Brain microvascular endothelial cell (primary cell): ENCODE measurements around the gene ACACA.

ENCODE experiments used
- DNase-seq: peaks from one replicate; pipeline ENCODE4 v3.0.0-alpha.2; 2020
- H3K27ac ChIP-seq: fragments of 250-450 bp; sonication (Bioruptor Pico); 2 replicates; pipeline ENCODE4 v1.5.1; 2020; ENCODE audit warnings: mild to moderate bottlenecking, moderate library complexity
- H3K27me3 ChIP-seq: fragments of 250-450 bp; sonication (Bioruptor Pico); replicated peaks from 2 replicates; pipeline ENCODE4 v1.5.1; 2020; ENCODE audit warnings: mild to moderate bottlenecking
- H3K36me3 ChIP-seq: fragments of 250-450 bp; sonication (Bioruptor Pico); replicated peaks from 2 replicates; pipeline ENCODE4 v1.5.1; 2020; ENCODE audit warnings: mild to moderate bottlenecking
- H3K4me3 ChIP-seq: 2 replicates; pipeline ENCODE4 v1.5.1; 2011; ENCODE audit warnings: low read depth, mild to moderate bottlenecking, control low read depth, low read length, moderate library complexity
- in situ Hi-C: cut with HindIII; loops from 2 replicates; pipeline ENCODE4 v1.10.0; 2017; ENCODE audit warnings: low sequenced_read_pairs, low pct_ligation_motif_present
- TF ChIP-seq, protein P1 (sequence below): IDR thresholded peaks from 2 replicates; pipeline ENCODE4 v1.5.1; 2011; ENCODE audit warnings: low read depth, mild to moderate bottlenecking, moderate library complexity, low read length, control low read depth, inconsistent platforms; ENCODE audit errors: missing control alignments

The ACACA gene

GRCh38 chr17:37048811-37049210 lies 357.8 kb downstream of the ACACA start:
- H3K27ac ChIP-seq = no peak overlapping the region
- H3K27me3 ChIP-seq = no peaks in the 10 kb centered on the region
- DNase-seq = no peak
- TF ChIP-seq, protein P1, sequence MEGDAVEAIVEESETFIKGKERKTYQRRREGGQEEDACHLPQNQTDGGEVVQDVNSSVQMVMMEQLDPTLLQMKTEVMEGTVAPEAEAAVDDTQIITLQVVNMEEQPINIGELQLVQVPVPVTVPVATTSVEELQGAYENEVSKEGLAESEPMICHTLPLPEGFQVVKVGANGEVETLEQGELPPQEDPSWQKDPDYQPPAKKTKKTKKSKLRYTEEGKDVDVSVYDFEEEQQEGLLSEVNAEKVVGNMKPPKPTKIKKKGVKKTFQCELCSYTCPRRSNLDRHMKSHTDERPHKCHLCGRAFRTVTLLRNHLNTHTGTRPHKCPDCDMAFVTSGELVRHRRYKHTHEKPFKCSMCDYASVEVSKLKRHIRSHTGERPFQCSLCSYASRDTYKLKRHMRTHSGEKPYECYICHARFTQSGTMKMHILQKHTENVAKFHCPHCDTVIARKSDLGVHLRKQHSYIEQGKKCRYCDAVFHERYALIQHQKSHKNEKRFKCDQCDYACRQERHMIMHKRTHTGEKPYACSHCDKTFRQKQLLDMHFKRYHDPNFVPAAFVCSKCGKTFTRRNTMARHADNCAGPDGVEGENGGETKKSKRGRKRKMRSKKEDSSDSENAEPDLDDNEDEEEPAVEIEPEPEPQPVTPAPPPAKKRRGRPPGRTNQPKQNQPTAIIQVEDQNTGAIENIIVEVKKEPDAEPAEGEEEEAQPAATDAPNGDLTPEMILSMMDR = no peak
- H3K36me3 ChIP-seq = no peaks in the 10 kb centered on the region
- in situ Hi-C loops = no loop called here
- no peak overlapping the region for H3K4me3 ChIP-seq

DNA sequence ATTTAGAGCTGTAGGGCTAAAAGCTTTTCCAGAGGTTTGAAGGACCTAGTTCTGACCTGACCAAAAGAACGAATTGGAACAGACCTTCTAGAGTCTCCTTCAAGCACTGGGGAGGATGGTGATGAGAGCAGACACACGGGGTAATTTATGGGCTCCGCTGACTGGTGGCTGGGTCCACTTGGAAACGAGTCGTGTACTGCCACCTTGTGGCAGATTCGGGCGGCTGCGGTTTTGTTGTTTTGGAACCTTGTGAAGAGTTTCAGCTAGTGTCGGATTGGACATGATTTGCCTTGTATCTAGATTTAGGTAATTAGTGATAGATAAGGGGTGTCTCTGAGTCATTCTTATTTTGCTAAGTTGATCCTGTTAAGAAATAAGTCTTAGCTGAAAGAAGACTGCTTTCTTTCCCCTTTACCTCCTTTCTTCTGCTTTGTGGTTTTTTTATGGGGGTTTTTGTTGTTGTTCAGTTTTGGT lies 359.0 kb downstream of the ACACA start:
- TF ChIP-seq, protein P1 = peak; percentile 91
- no peak overlapping the region for H3K27ac ChIP-seq
- no peaks in the 10 kb centered on the region for H3K27me3 ChIP-seq
- DNase-seq = peak; percentile 81
- H3K36me3 ChIP-seq = no peaks in the 10 kb centered on the region
- no peak overlapping the region for H3K4me3 ChIP-seq
- in situ Hi-C loops = no loop called here

GRCh38 chr17:37045351-37045922 lies 361.2 kb downstream of the ACACA start:
- TF ChIP-seq, protein P1 = no peak
- no peak for DNase-seq
- in situ Hi-C loops = no loop called here
- Histone ChIP-seq H3K4me3 (no peak overlapping the region), H3K27me3 (no peaks in the 10 kb centered on the region), H3K27ac (no peak overlapping the region), H3K36me3 (no peaks in the 10 kb centered on the region)

- in situ Hi-C loops = no loop called here
- H3K27ac ChIP-seq = no peak overlapping the region
- H3K4me3 ChIP-seq = no peak overlapping the region
- no peaks in the 10 kb centered on the region for H3K36me3 ChIP-seq
- H3K27me3 ChIP-seq = no peaks in the 10 kb centered on the region
- TF ChIP-seq, protein P1 = no peak
- DNase-seq = peak; percentile 28
These were observed 363.4 kb downstream of the ACACA start for GRCh38 chr17:37043201-37043600.

GRCh38 chr17:37041932-37042331 lies 364.7 kb downstream of the ACACA start:
- Histone ChIP-seq H3K27ac (no peak overlapping the region), H3K36me3 (peaks cover 2% of the 10 kb centered on the region), H3K27me3 (no peaks in the 10 kb centered on the region), H3K4me3 (no peak overlapping the region)
- no peak for DNase-seq
- in situ Hi-C loops = no loop called here
- TF ChIP-seq, protein P1 = no peak

GRCh38 chr17:37039269-37039668 lies 367.4 kb downstream of the ACACA start:
- H3K4me3 ChIP-seq = no peak overlapping the region
- H3K27ac ChIP-seq = no peak overlapping the region
- H3K36me3 ChIP-seq = peaks cover 2% of the 10 kb centered on the region
- no peaks in the 10 kb centered on the region for H3K27me3 ChIP-seq
- in situ Hi-C loops = no loop called here
- TF ChIP-seq, protein P1 = no peak
- no peak for DNase-seq
